ENCODE data around the gene ACTL7A. TPM values are rescaled to one million over a fixed set of nuclear protein-coding genes. Genes with fewer than 3 reads are reported as not detected.
A peak's percentile ranks its signal among the peaks of the same experiment; 100 is the strongest.
"Not testable (repeated sequence)": the region's sequence is repeated elsewhere in the genome, so short reads cannot be mapped to it uniquely, and the experiment has no call there.

The ACTL7A gene
- total RNA-seq: not detected in 2 replicates

GRCh38 chr9:108861997-108862396 is at the start of gene ACTL7A:
Gene ACTL7A, plus strand, starts transcription at chr9:108862266. Its CDS starts 57 bp downstream, at chr9:108862323.
- no peak for DNase-seq (ENCODE audit: extremely low read depth, low read depth, low spot score)

GRCh38 chr9:108812396-108813025 is 49.6 kb upstream of the ACTL7A start:
- no peak for DNase-seq (ENCODE audit: extremely low read depth, low read depth, low spot score)

GRCh38 chr9:108813951-108814601 is 48.0 kb upstream of the ACTL7A start:
- peak; percentile 20 for DNase-seq (ENCODE audit: extremely low read depth, low read depth, low spot score)

GRCh38 chr9:108815156-108815555 is 46.9 kb upstream of the ACTL7A start:
- DNase-seq (ENCODE audit: extremely low read depth, low read depth, low spot score): no peak

- DNase-seq (ENCODE audit: extremely low read depth, low read depth, low spot score): no peak
Measured at GRCh38 chr9:108816037-108816436, 46.0 kb upstream of the ACTL7A start.

GRCh38 chr9:108823829-108824228 is 38.2 kb upstream of the ACTL7A start:
- DNase-seq (ENCODE audit: extremely low read depth, low read depth, low spot score): no peak

GRCh38 chr9:108830272-108830671 is 31.8 kb upstream of the ACTL7A start:
- no peak for DNase-seq (ENCODE audit: extremely low read depth, low read depth, low spot score)

GRCh38 chr9:108831496-108832178 is 30.4 kb upstream of the ACTL7A start:
- no peak for DNase-seq (ENCODE audit: extremely low read depth, low read depth, low spot score)

GRCh38 chr9:108832179-108832500 is 29.9 kb upstream of the ACTL7A start:
- no peak for DNase-seq (ENCODE audit: extremely low read depth, low read depth, low spot score)

GRCh38 chr9:108834959-108835665 is 27.0 kb upstream of the ACTL7A start:
- no peak for DNase-seq (ENCODE audit: extremely low read depth, low read depth, low spot score)

- no peak for DNase-seq (ENCODE audit: extremely low read depth, low read depth, low spot score)
Measured at GRCh38 chr9:108835831-108836230, 26.2 kb upstream of the ACTL7A start.

- no peak for DNase-seq (ENCODE audit: extremely low read depth, low read depth, low spot score)
Measured at GRCh38 chr9:108836319-108836718, 25.7 kb upstream of the ACTL7A start.

GRCh38 chr9:108836781-108837180 is 25.3 kb upstream of the ACTL7A start:
- DNase-seq (ENCODE audit: extremely low read depth, low read depth, low spot score): no peak

GRCh38 chr9:108837530-108837929 is 24.5 kb upstream of the ACTL7A start:
- no peak for DNase-seq (ENCODE audit: extremely low read depth, low read depth, low spot score)

GRCh38 chr9:108838017-108838416 is 24.0 kb upstream of the ACTL7A start:
- no peak for DNase-seq (ENCODE audit: extremely low read depth, low read depth, low spot score)

GRCh38 chr9:108839561-108839960 is 22.5 kb upstream of the ACTL7A start:
- DNase-seq (ENCODE audit: extremely low read depth, low read depth, low spot score): not testable (repeated sequence)

GRCh38 chr9:108842610-108843295 is 19.3 kb upstream of the ACTL7A start:
- peak; percentile 72 for DNase-seq (ENCODE audit: extremely low read depth, low read depth, low spot score)

GRCh38 chr9:108844391-108844790 is 17.7 kb upstream of the ACTL7A start:
- DNase-seq (ENCODE audit: extremely low read depth, low read depth, low spot score): no peak

- no peak for DNase-seq (ENCODE audit: extremely low read depth, low read depth, low spot score)
Measured at GRCh38 chr9:108844856-108845255, 17.2 kb upstream of the ACTL7A start.

- no peak for DNase-seq (ENCODE audit: extremely low read depth, low read depth, low spot score)
Measured at GRCh38 chr9:108845507-108845906, 16.6 kb upstream of the ACTL7A start.

- DNase-seq (ENCODE audit: extremely low read depth, low read depth, low spot score): no peak
Measured at GRCh38 chr9:108845947-108846346, 16.1 kb upstream of the ACTL7A start.

Data from glomerular endothelial cell (primary cell).